CD4-positive, alpha-beta T cell (primary cell): ENCODE results near the gene MBL2. TPM values are rescaled to one million over a fixed set of nuclear protein-coding genes. Genes with fewer than 3 reads are reported as not detected.

ENCODE experiments used
- ATAC-seq: fragments of 200-7000 bp; cut with Tn5 transposase; one replicate; pipeline ENCODE4 v1.10.0; 2022; ENCODE audit warnings: mild to moderate bottlenecking; ENCODE audit not compliant: poor library complexity
- CTCF ChIA-PET: fragments of 350-600 bp; sonication (Branson Sonifier 250); formaldehyde crosslinking; loops from one replicate; lab custom pipeline; 2021; ENCODE audit warnings: antibody characterized with exemption, inconsistent platforms; lab: Charles Lee
- POLR2A ChIA-PET: fragments of 350-600 bp; sonication (Branson Sonifier 250); formaldehyde crosslinking; loops from one replicate; lab custom pipeline; 2021; ENCODE audit warnings: antibody characterized with exemption, inconsistent platforms; lab: Charles Lee
- DNase-seq, 14 experiments: peaks; one replicate each; pipeline ENCODE4 v3.0.0-alpha.2; 2013 to 2020; ENCODE audit warnings: mixed read lengths in 2 of 14
- H3K27ac ChIP-seq, 2 donors: one replicate each; pipeline versions ENCODE4 v1.5.1 to v1.7.0; 2013; ENCODE audit warnings: low read length in 2 of 2, low read depth in 1 of 2, mild to moderate bottlenecking in 1 of 2
- H3K27me3 ChIP-seq, 2 experiments: 1 replicate in 1 of 2; 2 replicates in 1 of 2; pipeline versions ENCODE4 v1.6.1 to v1.7.0; 2013; ENCODE audit warnings: low read length in 2 of 2, control low read depth in 1 of 2, mild to moderate bottlenecking in 1 of 2, moderate library complexity in 1 of 2; ENCODE audit not compliant: insufficient read depth in 2 of 2, control insufficient read depth in 1 of 2
- H3K36me3 ChIP-seq: one replicate; pipeline ENCODE4 v1.6.1; 2013; ENCODE audit warnings: low read length, control low read depth; ENCODE audit not compliant: insufficient read depth
- H3K4me1 ChIP-seq: one replicate; pipeline ENCODE4 v1.6.1; 2013; ENCODE audit warnings: low read length, control low read depth; ENCODE audit not compliant: insufficient read depth
- H3K4me3 ChIP-seq: one replicate; pipeline ENCODE4 v1.5.1; 2013; ENCODE audit warnings: mild to moderate bottlenecking, low read length, moderate library complexity
- H3K9me3 ChIP-seq, 2 experiments: 1 replicate in 1 of 2; 2 replicates in 1 of 2; pipeline versions ENCODE4 v1.6.1 to v1.7.0; 2013; ENCODE audit warnings: low read length in 2 of 2, mild to moderate bottlenecking in 2 of 2, control low read depth in 1 of 2, moderate library complexity in 1 of 2; ENCODE audit not compliant: control insufficient read depth in 1 of 2, insufficient read depth in 1 of 2
- H3K27ac Mint-ChIP-seq: one replicate; pipeline ENCODE4 v1.8.0; 2020; ENCODE audit warnings: mixed read lengths
- H3K27me3 Mint-ChIP-seq: one replicate; pipeline ENCODE4 v1.8.0; 2021; ENCODE audit warnings: mixed read lengths
- H3K36me3 Mint-ChIP-seq: one replicate; pipeline ENCODE4 v1.8.0; 2021; ENCODE audit warnings: low read depth, mixed read lengths
- H3K4me1 Mint-ChIP-seq: one replicate; pipeline ENCODE4 v1.8.0; 2021; ENCODE audit warnings: low read depth, mixed read lengths
- H3K4me3 Mint-ChIP-seq: one replicate; pipeline ENCODE4 v1.8.0; 2020; ENCODE audit warnings: mild to moderate bottlenecking, mixed read lengths
- H3K9me3 Mint-ChIP-seq: one replicate; pipeline ENCODE4 v1.8.0; 2020; ENCODE audit warnings: mixed read lengths
- CTCF ChIP-seq: fragments of 200-600 bp; IDR thresholded peaks from one replicate; pipeline ENCODE4 v1.8.0; 2022; ENCODE audit warnings: antibody characterized with exemption, mild to moderate bottlenecking
- intact Hi-C, 2 experiments: fragments of 100-400 bp; cut with DNase I in 1 of 2; cut with micrococcal nuclease in 1 of 2; formaldehyde crosslinking; loops; one replicate each; pipeline versions ENCODE4 v1.15.1 to v1.9.0; 2023 to 2025; cut with DNase I, micrococcal nuclease
- total RNA-seq, 174 experiments: library from RNA in 2 of 174; stranded (reverse) in 2 of 174; gene quantifications; one replicate each; pipeline ENCODE4 v1.2.3 and lab custom pipeline; 2021 to 2026

MBL2 gene
- total RNA-seq, 2 experiments from 2014 or later: not detected

GRCh38 chr10:52771534-52772445, 794 bp downstream of the MBL2 start:
- POLR2A ChIA-PET: no interaction called here
- no peak for DNase-seq
- Mint-ChIP-seq H3K4me1 (no peaks in the 10 kb centered on the region), H3K36me3 (no peaks in the 10 kb centered on the region), H3K27ac (no peak overlapping the region), H3K9me3 (no peaks in the 10 kb centered on the region), H3K27me3 (no peaks in the 10 kb centered on the region), H3K4me3 (no peak overlapping the region)
- no peaks in the 10 kb centered on the region for H3K36me3 ChIP-seq
- CTCF ChIA-PET: no interaction called here
- H3K27me3 ChIP-seq: no peaks in the 10 kb centered on the region
- intact Hi-C loops: no loop called here
- H3K4me3 ChIP-seq: no peak overlapping the region
- H3K4me1 ChIP-seq: no peaks in the 10 kb centered on the region
- H3K9me3 ChIP-seq: peaks cover 0 to 8% of the 10 kb centered on the region in 2 experiments
- no peak for ATAC-seq
- H3K27ac ChIP-seq: no peak overlapping the region
- TF ChIP-seq CTCF: no peak

- Mint-ChIP-seq H3K27ac (no peak overlapping the region), H3K4me1 (no peaks in the 10 kb centered on the region), H3K36me3 (no peaks in the 10 kb centered on the region), H3K4me3 (no peak overlapping the region), H3K27me3 (no peaks in the 10 kb centered on the region), H3K9me3 (no peaks in the 10 kb centered on the region)
- no peak overlapping the region for H3K27ac ChIP-seq
- no peak overlapping the region for H3K4me3 ChIP-seq
- peaks cover 0 to 8% of the 10 kb centered on the region in 2 experiments for H3K9me3 ChIP-seq
- ChIA-PET CTCF (no interaction called here), POLR2A (no interaction called here)
- ATAC-seq (no peak), DNase-seq (no peak)
- no peaks in the 10 kb centered on the region for H3K4me1 ChIP-seq
- no peak for TF ChIP-seq CTCF
- no peaks in the 10 kb centered on the region for H3K36me3 ChIP-seq
- intact Hi-C loops: no loop called here
- no peaks in the 10 kb centered on the region for H3K27me3 ChIP-seq
Measured at GRCh38 chr10:52770904-52771303, 1.7 kb downstream of the MBL2 start.

- no peaks in the 10 kb centered on the region for H3K27me3 Mint-ChIP-seq
- intact Hi-C loops: no loop called here
- TF ChIP-seq CTCF: no peak
- H3K36me3 Mint-ChIP-seq: no peaks in the 10 kb centered on the region
- no peak overlapping the region for H3K4me3 Mint-ChIP-seq
- Histone ChIP-seq H3K9me3 (peaks cover 0 to 5% of the 10 kb centered on the region in 2 experiments), H3K36me3 (no peaks in the 10 kb centered on the region), H3K4me3 (no peak overlapping the region), H3K27ac (no peak overlapping the region), H3K4me1 (no peaks in the 10 kb centered on the region), H3K27me3 (no peaks in the 10 kb centered on the region)
- no peaks in the 10 kb centered on the region for H3K9me3 Mint-ChIP-seq
- no peaks in the 10 kb centered on the region for H3K4me1 Mint-ChIP-seq
- H3K27ac Mint-ChIP-seq: no peak overlapping the region
- ChIA-PET POLR2A (no interaction called here), CTCF (no interaction called here)
- DNase-seq: no peak
- no peak for ATAC-seq
Measured at GRCh38 chr10:52769966-52770365, 2.6 kb downstream of the MBL2 start.
